HEK293 (cell line): ENCODE data around the gene HOXA3.
A peak's percentile ranks its signal among the peaks of the same experiment; 100 is the strongest.

ENCODE experiments used
- ATF2 ChIP-seq: fragments of 450-650 bp; formaldehyde crosslinking; IDR thresholded peaks from 2 replicates; pipeline ENCODE4 v1.5.1; 2016; ENCODE audit warnings: missing biosample characterization, missing genetic modification characterization, low read depth
- ELK4 ChIP-seq: IDR thresholded peaks from 2 replicates; pipeline ENCODE4 v1.6.1; 2011; ENCODE audit warnings: mild to moderate bottlenecking, low read depth, low read length, borderline replicate concordance
- GFI1B ChIP-seq: fragments of 450-650 bp; formaldehyde crosslinking; IDR thresholded peaks from 2 replicates; pipeline ENCODE4 v1.5.1; 2016; ENCODE audit warnings: missing biosample characterization, missing genetic modification characterization
- MEIS1 ChIP-seq: sonication (generic); formaldehyde crosslinking; IDR thresholded peaks from 2 replicates; pipeline ENCODE4 v1.8.1; 2022; ENCODE audit warnings: missing genetic modification reagents, mild to moderate bottlenecking, borderline replicate concordance
- OVOL3 ChIP-seq: fragments of 450-650 bp; formaldehyde crosslinking; IDR thresholded peaks from 2 replicates; pipeline ENCODE4 v1.5.1; 2016; ENCODE audit warnings: missing biosample characterization, missing genetic modification characterization
- PBX3 ChIP-seq: sonication (generic); formaldehyde crosslinking; IDR thresholded peaks from 2 replicates; pipeline ENCODE4 v1.8.1; 2022; ENCODE audit warnings: mild to moderate bottlenecking, moderate library complexity, missing genetic modification reagents
- PRDM1 ChIP-seq: fragments of 450-650 bp; formaldehyde crosslinking; IDR thresholded peaks from 2 replicates; pipeline ENCODE4; 2016; ENCODE audit warnings: missing biosample characterization, missing genetic modification characterization
- PRDM6 ChIP-seq: fragments of 450-650 bp; formaldehyde crosslinking; IDR thresholded peaks from 2 replicates; pipeline ENCODE4 v1.5.1; 2017; ENCODE audit warnings: missing biosample characterization, missing genetic modification characterization
- RBAK ChIP-seq: fragments of 450-650 bp; formaldehyde crosslinking; IDR thresholded peaks from 2 replicates; pipeline ENCODE4 v1.5.1; 2016; ENCODE audit warnings: missing biosample characterization, missing genetic modification characterization
- YY1 ChIP-seq: fragments of 450-650 bp; formaldehyde crosslinking; IDR thresholded peaks from 2 replicates; pipeline ENCODE4 v1.5.1; 2018; ENCODE audit warnings: missing biosample characterization, missing genetic modification characterization
- ZBTB26 ChIP-seq: fragments of 450-650 bp; formaldehyde crosslinking; optimal IDR thresholded peaks from 2 replicates; pipeline ENCODE3; 2016; ENCODE audit warnings: missing biosample characterization, mild to moderate bottlenecking, missing genetic modification characterization
- ZBTB7A ChIP-seq: fragments of 450-650 bp; formaldehyde crosslinking; IDR thresholded peaks from 2 replicates; pipeline ENCODE4 v1.5.1; 2016; ENCODE audit warnings: low read depth, missing biosample characterization, missing genetic modification characterization
- ZNF121 ChIP-seq: fragments of 450-650 bp; formaldehyde crosslinking; IDR thresholded peaks from 2 replicates; pipeline ENCODE4 v1.5.1; 2016; ENCODE audit warnings: missing biosample characterization, missing genetic modification characterization
- ZNF18 ChIP-seq: fragments of 450-650 bp; formaldehyde crosslinking; IDR thresholded peaks from 2 replicates; pipeline ENCODE4 v1.5.1; 2016; ENCODE audit warnings: missing biosample characterization, missing genetic modification characterization
- ZNF2 ChIP-seq: fragments of 450-650 bp; formaldehyde crosslinking; IDR thresholded peaks from 2 replicates; pipeline ENCODE4 v1.5.1; 2016; ENCODE audit warnings: missing biosample characterization, missing genetic modification characterization
- ZNF23 ChIP-seq: fragments of 450-650 bp; formaldehyde crosslinking; IDR thresholded peaks from 2 replicates; pipeline ENCODE4 v1.5.1; 2016; ENCODE audit warnings: missing biosample characterization, missing genetic modification characterization, borderline replicate concordance
- ZNF37A ChIP-seq: fragments of 450-650 bp; IDR thresholded peaks from 2 replicates; pipeline ENCODE4 v1.5.1; 2018; ENCODE audit warnings: missing biosample characterization, missing genetic modification characterization
- ZNF423 ChIP-seq: fragments of 450-650 bp; formaldehyde crosslinking; IDR thresholded peaks from 2 replicates; pipeline ENCODE4 v1.5.1; 2016; ENCODE audit warnings: missing biosample characterization, missing genetic modification characterization
- ZNF473 ChIP-seq: fragments of 450-650 bp; formaldehyde crosslinking; IDR thresholded peaks from 2 replicates; pipeline ENCODE4 v1.5.1; 2017; ENCODE audit warnings: missing biosample characterization, missing genetic modification characterization
- ZNF488 ChIP-seq: fragments of 450-650 bp; formaldehyde crosslinking; IDR thresholded peaks from 2 replicates; pipeline ENCODE4 v1.5.1; 2016; ENCODE audit warnings: missing biosample characterization, missing genetic modification characterization
- ZNF514 ChIP-seq: fragments of 450-650 bp; formaldehyde crosslinking; IDR thresholded peaks from 2 replicates; pipeline ENCODE4 v1.5.1; 2016; ENCODE audit warnings: missing biosample characterization, missing genetic modification characterization
- ZNF529 ChIP-seq: fragments of 450-650 bp; formaldehyde crosslinking; IDR thresholded peaks from 2 replicates; pipeline ENCODE4 v1.5.1; 2017; ENCODE audit warnings: missing genetic modification characterization, missing biosample characterization; ENCODE audit not compliant: insufficient replicate concordance
- ZNF530 ChIP-seq: fragments of 450-650 bp; formaldehyde crosslinking; IDR thresholded peaks from 2 replicates; pipeline ENCODE4 v1.5.1; 2016; ENCODE audit warnings: low read depth, missing biosample characterization, missing genetic modification characterization
- ZNF548 ChIP-seq: fragments of 450-650 bp; formaldehyde crosslinking; IDR thresholded peaks from 2 replicates; pipeline ENCODE4 v1.5.1; 2016; ENCODE audit warnings: missing biosample characterization, missing genetic modification characterization
- ZNF571 ChIP-seq: fragments of 450-650 bp; formaldehyde crosslinking; IDR thresholded peaks from 2 replicates; pipeline ENCODE4 v1.5.0; 2017; ENCODE audit warnings: missing biosample characterization, missing genetic modification characterization
- ZNF596 ChIP-seq: fragments of 450-650 bp; IDR thresholded peaks from 2 replicates; pipeline ENCODE4 v1.5.0; 2018; ENCODE audit warnings: missing biosample characterization, mild to moderate bottlenecking, missing genetic modification characterization, moderate library complexity
- ZNF692 ChIP-seq: fragments of 450-650 bp; formaldehyde crosslinking; IDR thresholded peaks from 2 replicates; pipeline ENCODE4 v1.5.1; 2016; ENCODE audit warnings: missing biosample characterization, missing genetic modification characterization
- ZNF704 ChIP-seq: fragments of 450-650 bp; formaldehyde crosslinking; IDR thresholded peaks from 2 replicates; pipeline ENCODE4 v1.5.1; 2016; ENCODE audit warnings: missing biosample characterization, missing genetic modification characterization

The HOXA3 gene

GRCh38 chr7:27185013-27185853 lies 32.9 kb upstream of the HOXA3 start, which contains the start of gene HOXA11 (continued):
- TF ChIP-seq ATF2 (tag by site-specific recombination) (no peak), ELK4 (no peak), ZNF529 (tag by site-specific recombination) (no peak), PRDM1 (peak; percentile 70; the same call in 1 of the 2 replicates), ZNF473 (no peak), OVOL3 (tag by site-specific recombination) (no peak), ZBTB26 (peak; percentile 40), ZNF548 (no peak), ZNF423 (tag by site-specific recombination) (no peak), ZNF2 (tag by site-specific recombination) (peak; percentile 69), ZNF571 (tag by site-specific recombination) (no peak), ZNF488 (no peak), ZNF530 (tag by site-specific recombination) (no peak), YY1 (tag by site-specific recombination) (no peak), ZNF692 (tag by site-specific recombination) (0 out of 2 replicates have a peak, but pooled peaks have one; percentile 9), ZNF121 (tag by site-specific recombination) (no peak), ZNF23 (tag by site-specific recombination) (no peak), ZNF37A (tag by site-specific recombination) (no peak), ZNF704 (tag by site-specific recombination) (no peak), ZBTB7A (tag by site-specific recombination) (no peak; the same call in 1 of the 2 replicates), ZNF596 (tag by site-specific recombination) (no peak), RBAK (tag by site-specific recombination) (no peak), ZNF18 (tag by site-specific recombination) (peak; percentile 100), PRDM6 (tag by site-specific recombination) (no peak), PBX3 (CRISPR knock-in tag) (no peak), ZNF514 (tag by site-specific recombination) (no peak), MEIS1 (CRISPR knock-in tag) (no peak), GFI1B (tag by site-specific recombination) (no peak)
